Muscle layer of duodenum (tissue), 2 donors: ENCODE data around the gene ANO2.

ENCODE experiments used
- H3K27ac ChIP-seq: one replicate; pipeline ENCODE4 v1.7.0; 2013; ENCODE audit warnings: mild to moderate bottlenecking, low read length
- H3K27me3 ChIP-seq: one replicate; pipeline ENCODE4 v1.7.0; 2013; ENCODE audit warnings: low read depth, mild to moderate bottlenecking, control low read depth, low read length
- H3K36me3 ChIP-seq, 2 donors: one replicate each; pipeline ENCODE4 v1.7.0; 2013; ENCODE audit warnings: low read length in 2 of 2, control low read depth in 1 of 2, mild to moderate bottlenecking in 1 of 2; ENCODE audit not compliant: insufficient read depth in 2 of 2, control insufficient read depth in 1 of 2
- H3K4me1 ChIP-seq, 2 donors: one replicate each; pipeline ENCODE4 v1.7.0; 2013; ENCODE audit warnings: low read length in 2 of 2, mild to moderate bottlenecking in 2 of 2, control low read depth in 1 of 2, moderate library complexity in 1 of 2; ENCODE audit not compliant: insufficient read depth in 2 of 2, control insufficient read depth in 1 of 2
- H3K4me3 ChIP-seq, 2 donors: one replicate each; pipeline ENCODE4 v1.7.0; 2013; ENCODE audit warnings: low read length in 2 of 2, low read depth in 1 of 2, mild to moderate bottlenecking in 1 of 2
- H3K9me3 ChIP-seq, 2 donors: one replicate each; pipeline ENCODE4 v1.7.0; 2013; ENCODE audit warnings: low read length in 2 of 2, control low read depth in 1 of 2, mild to moderate bottlenecking in 1 of 2; ENCODE audit not compliant: control insufficient read depth in 1 of 2
- donor health status: healthy.

The ANO2 gene

GRCh38 chr12:5927732-5928516 is 17.1 kb downstream of the ANO2 start:
- Histone ChIP-seq H3K36me3 (no peaks in the 10 kb centered on the region), H3K4me3 (no peak overlapping the region), H3K4me1 (no peaks in the 10 kb centered on the region), H3K27ac (no peak overlapping the region), H3K9me3 (no peaks in the 10 kb centered on the region), H3K27me3 (no peaks in the 10 kb centered on the region)

DNA sequence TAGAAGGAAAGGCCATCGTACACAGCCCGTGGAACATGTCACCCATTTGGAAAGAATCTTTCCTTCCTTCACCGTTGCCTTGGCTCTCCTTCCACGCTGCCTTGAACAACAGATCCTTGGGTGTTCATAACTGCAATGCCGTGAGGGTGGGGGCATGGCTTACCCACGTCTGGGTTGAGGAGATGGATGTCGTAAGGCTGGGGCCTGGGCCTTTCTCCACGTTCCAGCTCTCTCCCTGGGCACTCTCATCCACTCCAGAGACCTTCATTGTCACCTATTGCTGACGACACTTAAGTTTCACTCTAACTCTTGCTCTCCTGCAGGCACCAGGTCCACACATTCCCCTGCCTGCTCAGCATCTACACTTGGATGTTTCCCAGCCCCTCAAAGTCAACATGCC is 19.4 kb downstream of the ANO2 start:
- Histone ChIP-seq H3K27ac (no peak overlapping the region), H3K27me3 (no peaks in the 10 kb centered on the region), H3K4me1 (no peaks in the 10 kb centered on the region), H3K4me3 (no peak overlapping the region), H3K9me3 (no peaks in the 10 kb centered on the region), H3K36me3 (no peaks in the 10 kb centered on the region)

DNA sequence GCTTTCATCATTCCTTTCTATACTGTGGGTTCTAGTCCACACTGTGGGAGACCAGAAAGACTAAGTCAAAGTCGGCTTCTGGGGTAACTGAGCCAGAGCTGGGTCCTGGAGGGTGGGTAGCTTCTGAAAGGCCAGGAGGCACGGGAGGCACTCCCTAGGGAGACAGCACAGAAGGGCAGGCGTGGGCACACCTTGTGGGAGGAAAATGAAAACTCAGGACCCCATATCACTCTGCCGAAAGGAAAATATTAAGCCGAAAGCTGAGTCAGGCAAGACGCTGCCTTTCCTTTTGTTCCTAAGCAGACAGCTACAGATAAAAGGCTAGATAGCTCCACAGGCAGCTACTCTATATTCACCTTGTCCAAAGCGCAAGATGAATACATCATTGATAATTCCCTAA is 20.7 kb downstream of the ANO2 start:
- H3K27me3 ChIP-seq, result no peaks in the 10 kb centered on the region
- H3K4me3 ChIP-seq, result no peak overlapping the region
- H3K9me3 ChIP-seq, result no peaks in the 10 kb centered on the region
- no peaks in the 10 kb centered on the region for H3K36me3 ChIP-seq
- H3K27ac ChIP-seq, result no peak overlapping the region
- H3K4me1 ChIP-seq, result no peaks in the 10 kb centered on the region

- H3K27ac ChIP-seq, result no peak overlapping the region
- H3K4me3 ChIP-seq, result no peak overlapping the region
- no peaks in the 10 kb centered on the region for H3K27me3 ChIP-seq
- H3K36me3 ChIP-seq, result no peaks in the 10 kb centered on the region
- no peaks in the 10 kb centered on the region for H3K9me3 ChIP-seq
- H3K4me1 ChIP-seq, result no peaks in the 10 kb centered on the region
These were observed 21.3 kb downstream of the ANO2 start for GRCh38 chr12:5923751-5924150.

- Histone ChIP-seq H3K9me3 (no peaks in the 10 kb centered on the region), H3K27ac (no peak overlapping the region), H3K36me3 (no peaks in the 10 kb centered on the region), H3K4me1 (no peaks in the 10 kb centered on the region), H3K27me3 (no peaks in the 10 kb centered on the region), H3K4me3 (no peak overlapping the region)
These were observed 21.9 kb downstream of the ANO2 start for GRCh38 chr12:5923043-5923605.

- Histone ChIP-seq H3K4me3 (no peak overlapping the region), H3K27ac (no peak overlapping the region), H3K4me1 (no peaks in the 10 kb centered on the region), H3K27me3 (no peaks in the 10 kb centered on the region), H3K36me3 (no peaks in the 10 kb centered on the region), H3K9me3 (no peaks in the 10 kb centered on the region)
These were observed 22.8 kb downstream of the ANO2 start for GRCh38 chr12:5921966-5922899.

DNA sequence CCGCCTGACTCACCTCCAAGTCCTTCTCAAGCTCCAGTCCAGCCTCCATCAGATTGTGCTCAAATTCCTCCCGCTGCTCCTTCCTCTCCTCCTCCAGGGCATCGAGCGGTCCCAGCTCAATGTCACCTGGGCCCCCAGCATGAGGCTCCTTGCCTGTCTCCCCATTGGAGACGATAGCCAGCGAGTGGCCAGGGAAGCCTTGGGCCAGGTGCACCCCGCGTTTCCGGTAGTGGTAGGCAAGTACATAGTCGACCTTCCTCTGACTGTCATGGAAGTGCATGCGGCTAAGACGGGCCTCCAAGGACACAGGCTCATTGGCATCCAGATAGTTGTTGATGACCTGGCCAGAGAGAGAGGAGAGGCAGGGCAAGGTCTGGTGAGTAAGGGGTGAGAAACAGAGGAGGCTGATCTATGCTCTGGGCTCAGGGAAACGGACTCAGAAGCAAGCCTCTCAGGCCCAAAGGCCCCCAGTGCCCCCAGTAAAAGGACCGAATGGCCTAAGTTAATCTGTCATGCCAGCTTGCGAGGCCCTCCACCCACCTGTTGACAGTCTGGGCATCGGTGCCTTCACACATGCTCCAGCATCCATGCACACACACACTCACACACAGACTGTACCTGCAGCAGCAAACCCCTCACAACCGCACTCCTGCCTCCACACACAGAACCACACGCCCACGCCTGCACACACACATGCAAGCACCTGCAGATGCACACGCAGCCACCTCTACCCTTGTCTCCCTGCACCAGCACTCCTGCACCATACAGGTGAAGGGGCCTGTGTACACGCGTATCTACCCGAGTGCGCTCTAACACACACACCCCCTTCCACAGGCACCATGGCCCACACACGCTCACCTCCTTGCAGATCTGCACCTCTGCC is 23.8 kb downstream of the ANO2 start:
- Histone ChIP-seq H3K4me3 (no peak overlapping the region), H3K9me3 (no peaks in the 10 kb centered on the region)

DNA sequence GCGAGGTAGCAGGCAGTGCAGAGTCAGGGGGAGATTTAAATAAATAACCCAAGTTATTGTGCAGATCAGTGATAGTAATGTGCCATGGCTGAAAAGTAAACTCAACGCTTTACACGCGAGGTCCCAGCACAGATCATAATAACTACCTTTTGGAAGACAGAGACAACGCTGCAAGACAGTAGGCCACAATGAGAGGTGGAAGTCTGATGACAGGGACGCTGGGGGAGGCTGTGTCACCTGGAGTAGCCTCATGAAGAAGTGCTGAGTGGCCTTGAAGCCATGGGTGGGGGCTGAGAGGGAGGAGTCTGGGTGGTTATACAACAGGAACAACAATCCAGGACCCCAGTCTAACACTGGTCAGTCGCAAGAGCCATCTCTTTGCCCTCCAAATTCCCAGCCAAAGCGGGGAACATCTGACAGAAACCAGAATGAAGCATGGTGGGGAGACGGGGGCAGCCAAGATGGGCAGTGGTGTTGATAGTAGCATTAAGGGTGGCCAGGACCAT is 28.2 kb downstream of the ANO2 start:
- Histone ChIP-seq H3K9me3 (no peaks in the 10 kb centered on the region), H3K4me1 (no peaks in the 10 kb centered on the region), H3K27me3 (no peaks in the 10 kb centered on the region), H3K36me3 (no peaks in the 10 kb centered on the region), H3K4me3 (no peak overlapping the region), H3K27ac (no peak overlapping the region)

More for the DNA sequence above, 23.8 kb downstream of the ANO2 start:
- Histone ChIP-seq H3K27me3 (no peaks in the 10 kb centered on the region), H3K36me3 (no peaks in the 10 kb centered on the region), H3K27ac (no peak overlapping the region), H3K4me1 (no peaks in the 10 kb centered on the region)

- Histone ChIP-seq H3K27me3 (no peaks in the 10 kb centered on the region), H3K4me3 (no peak overlapping the region), H3K27ac (no peak overlapping the region), H3K4me1 (no peaks in the 10 kb centered on the region), H3K9me3 (no peaks in the 10 kb centered on the region), H3K36me3 (no peaks in the 10 kb centered on the region)
These were observed 29.5 kb downstream of the ANO2 start for GRCh38 chr12:5915511-5915910.

DNA sequence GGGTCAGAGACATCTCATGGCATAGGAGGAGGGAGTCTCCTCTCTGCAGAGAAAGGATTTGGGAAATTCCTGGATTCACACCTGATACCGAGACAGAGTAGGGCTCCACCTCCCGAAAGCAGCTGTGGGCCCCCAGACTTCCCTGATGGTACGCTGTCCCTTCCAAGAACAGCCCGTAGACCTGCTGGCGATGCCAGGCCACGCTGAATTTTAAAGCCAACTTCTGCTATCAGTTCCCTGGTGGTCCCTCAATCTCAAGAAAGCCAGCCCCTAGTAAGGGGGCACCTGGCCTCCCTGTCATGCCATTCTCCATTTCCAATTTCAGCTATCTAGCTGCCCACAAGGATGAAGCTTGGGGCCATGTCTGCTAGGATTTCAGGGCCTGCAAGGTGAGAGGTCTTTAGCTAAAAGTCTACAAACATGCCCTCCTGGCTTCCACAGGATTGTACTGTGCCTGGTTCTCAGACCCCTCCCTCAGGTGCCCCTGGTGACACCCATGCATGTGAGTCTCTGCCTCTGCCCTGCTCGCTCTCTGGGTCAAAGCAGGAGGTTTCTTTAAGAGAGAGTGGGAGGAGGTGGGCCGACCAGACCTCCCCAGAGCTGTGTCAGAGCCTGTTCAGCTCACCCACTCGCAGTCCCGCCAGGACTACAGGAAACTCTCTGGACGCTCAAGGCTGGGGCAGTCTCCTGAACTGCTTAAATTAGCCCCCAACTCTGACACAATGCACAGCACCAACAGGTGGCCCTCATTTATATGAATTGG is 30.5 kb downstream of the ANO2 start:
- H3K36me3 ChIP-seq, result no peaks in the 10 kb centered on the region
- no peak overlapping the region for H3K4me3 ChIP-seq

More for the DNA sequence above, 30.5 kb downstream of the ANO2 start:
- H3K9me3 ChIP-seq, result no peaks in the 10 kb centered on the region
- no peaks in the 10 kb centered on the region for H3K27me3 ChIP-seq
- H3K27ac ChIP-seq, result no peak overlapping the region
- H3K4me1 ChIP-seq, result no peaks in the 10 kb centered on the region
